CD14-positive monocyte (primary cell): ENCODE measurements around the gene CHD2. TPM values are rescaled to one million over a fixed set of nuclear protein-coding genes. Genes with fewer than 3 reads are reported as not detected.

Source experiments
- DNase-seq, 3 donors: peaks; one replicate each; pipeline ENCODE4 v3.0.0-alpha.2; 2011 to 2022
- H2AFZ ChIP-seq: 2 replicates; pipeline ENCODE4 v1.6.0; 2012; ENCODE audit warnings: mild to moderate bottlenecking, low read depth, low read length, inconsistent platforms; ENCODE audit not compliant: insufficient read depth, poor library complexity, severe bottlenecking
- H3K27ac ChIP-seq, 2 donors: 1 replicate in 1 of 2; 2 replicates in 1 of 2; pipeline ENCODE4 v1.5.1; 2012 to 2013; ENCODE audit warnings: low read length in 2 of 2, control low read depth in 1 of 2, inconsistent platforms in 1 of 2, low read depth in 1 of 2, mild to moderate bottlenecking in 1 of 2
- H3K27me3 ChIP-seq, 2 donors: one replicate each; pipeline versions ENCODE4 v1.6.0 to v1.6.1; 2011 to 2013; ENCODE audit warnings: low read length in 2 of 2; ENCODE audit not compliant: control insufficient read depth in 2 of 2, insufficient read depth in 2 of 2
- H3K36me3 ChIP-seq, 2 donors: replicated peaks in 1 of 2; 1 replicate in 1 of 2; 2 replicates in 1 of 2; pipeline versions ENCODE4 v1.5.1 to v1.6.1; 2012 to 2013; ENCODE audit warnings: low read length in 2 of 2, control low read depth in 1 of 2, inconsistent platforms in 1 of 2, mild to moderate bottlenecking in 1 of 2; ENCODE audit not compliant: insufficient read depth in 2 of 2, control insufficient read depth in 1 of 2
- H3K4me1 ChIP-seq, 2 donors: 1 replicate in 1 of 2; 2 replicates in 1 of 2; pipeline versions ENCODE4 v1.5.1 to v1.6.1; 2012 to 2013; ENCODE audit warnings: low read length in 2 of 2, control low read depth in 1 of 2, inconsistent platforms in 1 of 2, mild to moderate bottlenecking in 1 of 2, moderate library complexity in 1 of 2; ENCODE audit not compliant: insufficient read depth in 2 of 2, control insufficient read depth in 1 of 2
- H3K4me2 ChIP-seq: replicated peaks from 2 replicates; pipeline ENCODE3; 2012; ENCODE audit warnings: low read length, moderate library complexity, mild to moderate bottlenecking; ENCODE audit not compliant: poor library complexity, severe bottlenecking; ENCODE audit errors: extremely low read depth
- H3K4me3 ChIP-seq, 3 experiments: fragments of 200-600 bp in 1 of 3; sonication (generic) in 1 of 3; replicated peaks in 1 of 3; 1 replicate in 2 of 3; 2 replicates in 1 of 3; pipeline ENCODE4 v1.5.1; 2011 to 2013; ENCODE audit warnings: low read length in 3 of 3, mild to moderate bottlenecking in 3 of 3, control low read depth in 2 of 3, low read depth in 2 of 3, inconsistent platforms in 1 of 3, moderate library complexity in 1 of 3
- H3K79me2 ChIP-seq: 2 replicates; pipeline ENCODE4 v1.6.0; 2012; ENCODE audit warnings: mild to moderate bottlenecking, control low read depth, inconsistent platforms, low read length, moderate library complexity; ENCODE audit not compliant: insufficient read depth
- H3K9ac ChIP-seq: 2 replicates; pipeline ENCODE4 v1.6.0; 2017; ENCODE audit warnings: low read length, mild to moderate bottlenecking; ENCODE audit not compliant: insufficient read depth, poor library complexity, severe bottlenecking
- H3K9me3 ChIP-seq, 2 donors: replicated peaks in 1 of 2; 1 replicate in 1 of 2; 2 replicates in 1 of 2; pipeline versions ENCODE4 v1.5.1 to v1.6.1; 2012 to 2013; ENCODE audit warnings: low read length in 2 of 2, control low read depth in 1 of 2; ENCODE audit not compliant: control insufficient read depth in 1 of 2, insufficient read depth in 1 of 2
- H4K20me1 ChIP-seq: 2 replicates; pipeline ENCODE4 v1.6.0; 2012; ENCODE audit warnings: mild to moderate bottlenecking, low read length, control low read depth, moderate library complexity; ENCODE audit not compliant: insufficient read depth
- H3K27ac Mint-ChIP-seq, 7 donors: one replicate each; pipeline ENCODE4 v1.8.0; 2020; ENCODE audit warnings: mild to moderate bottlenecking in 7 of 7, mixed read lengths in 7 of 7, moderate library complexity in 6 of 7, inconsistent platforms in 2 of 7
- H3K27me3 Mint-ChIP-seq, 3 donors: one replicate each; pipeline ENCODE4 v1.8.0; 2021 to 2022; ENCODE audit warnings: low read depth in 3 of 3, mild to moderate bottlenecking in 3 of 3, mixed read lengths in 3 of 3, moderate library complexity in 3 of 3, inconsistent platforms in 1 of 3
- H3K36me3 Mint-ChIP-seq, 2 donors: one replicate each; pipeline ENCODE4 v1.8.0; 2020; ENCODE audit warnings: mixed read lengths in 2 of 2, inconsistent platforms in 1 of 2, mild to moderate bottlenecking in 1 of 2
- H3K4me1 Mint-ChIP-seq: one replicate; pipeline ENCODE4 v1.8.0; 2020; ENCODE audit warnings: mild to moderate bottlenecking, mixed read lengths
- H3K4me3 Mint-ChIP-seq, 2 donors: one replicate each; pipeline ENCODE4 v1.8.0; 2020; ENCODE audit warnings: mild to moderate bottlenecking in 2 of 2, mixed read lengths in 2 of 2, moderate library complexity in 1 of 2
- H3K9me3 Mint-ChIP-seq, 7 donors: one replicate each; pipeline ENCODE4 v1.8.0; 2020 to 2022; ENCODE audit warnings: mixed read lengths in 7 of 7, mild to moderate bottlenecking in 6 of 7, moderate library complexity in 6 of 7, inconsistent platforms in 2 of 7
- CTCF ChIP-seq: fragments of 200-600 bp; IDR thresholded peaks from one replicate; pipeline ENCODE4 v1.8.0; 2022; ENCODE audit warnings: antibody characterized with exemption, mild to moderate bottlenecking
- WGBS: methylation state at CpG from one replicate; pipeline ENCODE4 v1.1.5; 2013; ENCODE audit warnings: missing lambda C conversion rate; ENCODE audit not compliant: insufficient coverage; 5-methylcytosine and 5-hydroxymethylcytosine counted together
- intact Hi-C, 2 donors: fragments of 100-400 bp; cut with micrococcal nuclease; formaldehyde crosslinking; loops; one replicate each; pipeline versions ENCODE4 v1.15.0 to v1.15.1; 2023
- polyA plus RNA-seq, 3 donors: library from polyadenylated mRNA; depleted of rRNA in 1 of 3; unstranded in 2 of 3; stranded (reverse) in 1 of 3; fragments of 300-500 nt in 2 of 3; fragments of >200 nt in 1 of 3; fragmentation: Illumina TruSeq in 2 of 3; gene quantifications; 1 replicate in 2 of 3; 2 replicates in 1 of 3; pipeline ENCODE4 v1.2.3, GENCODE V29; 2012 to 2021

CHD2 gene
- polyA plus RNA-seq, 3 donors = 9.6 to 61.2 (median 11.4) TPM

- intact Hi-C loops = no loop called here
- no peak overlapping the region for H3K27ac Mint-ChIP-seq
- H3K4me2 ChIP-seq = no peak overlapping the region
Observed at GRCh38 chr15:93068581-93069199, 168.6 kb downstream of the CHD2 start.

GRCh38 chr15:93070132-93070531 lies 170.0 kb downstream of the CHD2 start:
- Mint-ChIP-seq H3K9me3 (peaks cover 0 to 19% (median 4%) of the 10 kb centered on the region in 7 donors), H3K27ac (no peak overlapping the region), H3K4me3 (peak overlapping the region in 1 of 2 donors; percentile 44), H3K36me3 (peaks cover 0 to 4% of the 10 kb centered on the region in 2 donors), H3K27me3 (peaks cover 44 to 55% (median 51%) of the 10 kb centered on the region in 3 donors), H3K4me1 (peaks cover 22% of the 10 kb centered on the region)
- Histone ChIP-seq H2AFZ (no peak overlapping the region), H3K4me1 (peaks cover 15 to 19% of the 10 kb centered on the region in 2 donors), H3K9ac (no peak overlapping the region), H4K20me1 (no peaks in the 10 kb centered on the region), H3K9me3 (peaks cover 0 to 12% of the 10 kb centered on the region in 2 donors), H3K4me3 (no peak overlapping the region), H3K27me3 (peaks cover 25 to 46% of the 10 kb centered on the region in 2 donors), H3K79me2 (no peaks in the 10 kb centered on the region), H3K36me3 (no peaks in the 10 kb centered on the region), H3K4me2 (no peak overlapping the region), H3K27ac (no peak overlapping the region)
- WGBS = 98% methylated on average over 6 of the region's 10 CpGs
- intact Hi-C loops = no loop called here
- no peak for DNase-seq
- TF ChIP-seq CTCF = no peak

More at GRCh38 chr15:93068581-93069199, 168.6 kb downstream of the CHD2 start:
- no peak overlapping the region for H2AFZ ChIP-seq
- no peak for TF ChIP-seq CTCF
- H4K20me1 ChIP-seq = no peaks in the 10 kb centered on the region
- peaks cover 14 to 18% of the 10 kb centered on the region in 2 donors for H3K4me1 ChIP-seq
- peaks cover 15 to 31% of the 10 kb centered on the region in 2 donors for H3K27me3 ChIP-seq
- H3K36me3 ChIP-seq = no peaks in the 10 kb centered on the region
- H3K9me3 ChIP-seq = peaks cover 0 to 10% of the 10 kb centered on the region in 2 donors
- no peaks in the 10 kb centered on the region for H3K79me2 ChIP-seq
- WGBS = 100% methylated on average over 2 of the region's 6 CpGs
- DNase-seq = no peak
- no peak overlapping the region for H3K27ac ChIP-seq
- Mint-ChIP-seq H3K4me3 (no peak overlapping the region), H3K36me3 (peaks cover 0 to 2% of the 10 kb centered on the region in 2 donors), H3K27me3 (peaks cover 31 to 40% (median 37%) of the 10 kb centered on the region in 3 donors), H3K9me3 (peaks cover 0 to 10% (median 2%) of the 10 kb centered on the region in 7 donors), H3K4me1 (peaks cover 19% of the 10 kb centered on the region)
- H3K4me3 ChIP-seq = no peak overlapping the region
- no peak overlapping the region for H3K9ac ChIP-seq
